ENCODE results near the gene TMEM218. TPM values are rescaled to one million over a fixed set of nuclear protein-coding genes. Genes with fewer than 3 reads are reported as not detected.
"Not testable (repeated sequence)": the region's sequence is repeated elsewhere in the genome, so short reads cannot be mapped to it uniquely, and the experiment has no call there.

The TMEM218 gene
- total and polyA plus RNA-seq, 4 donors: 9.9 to 34.7 (median 24.4) TPM

DNA sequence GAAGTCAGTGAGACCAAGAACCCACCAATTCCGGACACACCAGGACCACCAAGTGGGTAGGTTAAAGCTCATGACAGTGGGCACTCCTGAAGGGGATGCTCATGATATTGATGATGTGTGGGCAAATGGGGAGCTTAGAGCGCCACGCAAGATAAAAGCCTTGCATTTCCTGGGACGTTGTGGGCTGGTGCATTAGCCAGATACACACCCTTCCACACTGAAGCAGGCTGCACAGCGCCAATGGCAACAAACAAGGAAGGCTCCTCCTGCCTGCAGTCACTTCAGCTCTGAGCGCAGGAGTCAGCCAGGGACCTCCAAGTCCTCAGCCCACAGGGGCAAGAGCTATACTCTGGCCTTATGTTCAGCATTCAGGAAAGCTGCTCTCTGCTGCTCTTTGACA is 20.6 kb downstream of the TMEM218 start:
- Histone ChIP-seq H3K4me1 (ENCODE audit: control insufficient read depth in 1 of 2, insufficient read depth in 2 of 2, low read length in 2 of 2) (peaks cover 0 to 3% of the 10 kb centered on the region in 2 donors), H3K36me3 (ENCODE audit: control insufficient read depth in 1 of 2, insufficient read depth in 2 of 2, low read length in 1 of 2) (no peaks in the 10 kb centered on the region), H3K27me3 (ENCODE audit: control insufficient read depth in 1 of 2, insufficient read depth in 2 of 2, low read length in 1 of 2) (no peaks in the 10 kb centered on the region), H3K9me3 (ENCODE audit: control insufficient read depth, low read length) (no peaks in the 10 kb centered on the region), H3K27ac (ENCODE audit: low read depth in 1 of 2, low read length in 2 of 2) (no peak overlapping the region), H3K4me3 (ENCODE audit: low read length in 2 of 2) (no peak overlapping the region)
- ATAC-seq (ENCODE audit: low FRiP score): no peak
- intact Hi-C loops (cut with DNase I): no loop called here
- WGBS, 2 donors: 73 to 78% methylated on average over 6 of the region's 6 CpGs
- DNase-seq: no peak

GRCh38 chr11:125090151-125090550 is 21.3 kb downstream of the TMEM218 start:
- ATAC-seq (ENCODE audit: low FRiP score); intact Hi-C loops (cut with DNase I): not testable (repeated sequence)
- 69 to 80% methylated on average over 10 of the region's 10 CpGs for WGBS, 2 donors

DNA sequence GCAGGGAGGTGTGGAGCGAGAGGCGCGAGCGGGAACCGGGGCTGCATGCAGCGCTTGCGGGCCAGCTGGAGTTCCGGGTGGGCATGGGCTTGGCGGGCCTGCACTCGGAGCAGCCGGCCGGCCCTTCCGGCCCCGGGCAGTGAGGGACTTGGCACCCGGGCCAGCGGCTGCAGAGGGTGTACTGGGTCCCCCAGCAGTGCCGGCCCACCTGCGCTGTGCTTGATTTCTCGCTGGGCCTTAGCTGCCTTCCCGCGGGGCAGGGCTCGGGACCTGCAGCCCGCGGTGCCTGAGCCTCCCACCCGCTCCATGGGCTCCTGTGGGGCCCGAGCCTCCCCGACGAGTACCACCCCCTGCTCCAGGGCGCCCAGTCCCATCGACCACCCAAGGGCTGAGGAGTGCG is 21.9 kb downstream of the TMEM218 start:
- DNase-seq: peak in 1 of 2 donors; percentile 71
- H3K4me3 ChIP-seq (ENCODE audit: low read length in 2 of 2); intact Hi-C loops (cut with DNase I); H3K27ac ChIP-seq (ENCODE audit: low read depth in 1 of 2, low read length in 2 of 2); H3K27me3 ChIP-seq (ENCODE audit: control insufficient read depth in 1 of 2, insufficient read depth in 2 of 2, low read length in 1 of 2); H3K36me3 ChIP-seq (ENCODE audit: control insufficient read depth in 1 of 2, insufficient read depth in 2 of 2, low read length in 1 of 2); H3K9me3 ChIP-seq (ENCODE audit: control insufficient read depth, low read length); H3K4me1 ChIP-seq (ENCODE audit: control insufficient read depth in 1 of 2, insufficient read depth in 2 of 2, low read length in 2 of 2); ATAC-seq (ENCODE audit: low FRiP score): not testable (repeated sequence)
- 93 to 95% methylated on average over 23 to 31 of the region's 31 CpGs for WGBS, 2 donors

More at GRCh38 chr11:125090151-125090550, 21.3 kb downstream of the TMEM218 start:
- H3K4me3 ChIP-seq (ENCODE audit: low read length in 2 of 2); H3K9me3 ChIP-seq (ENCODE audit: control insufficient read depth, low read length); H3K27ac ChIP-seq (ENCODE audit: low read depth in 1 of 2, low read length in 2 of 2); H3K27me3 ChIP-seq (ENCODE audit: control insufficient read depth in 1 of 2, insufficient read depth in 2 of 2, low read length in 1 of 2); H3K36me3 ChIP-seq (ENCODE audit: control insufficient read depth in 1 of 2, insufficient read depth in 2 of 2, low read length in 1 of 2); DNase-seq; H3K4me1 ChIP-seq (ENCODE audit: control insufficient read depth in 1 of 2, insufficient read depth in 2 of 2, low read length in 2 of 2): not testable (repeated sequence)

DNA sequence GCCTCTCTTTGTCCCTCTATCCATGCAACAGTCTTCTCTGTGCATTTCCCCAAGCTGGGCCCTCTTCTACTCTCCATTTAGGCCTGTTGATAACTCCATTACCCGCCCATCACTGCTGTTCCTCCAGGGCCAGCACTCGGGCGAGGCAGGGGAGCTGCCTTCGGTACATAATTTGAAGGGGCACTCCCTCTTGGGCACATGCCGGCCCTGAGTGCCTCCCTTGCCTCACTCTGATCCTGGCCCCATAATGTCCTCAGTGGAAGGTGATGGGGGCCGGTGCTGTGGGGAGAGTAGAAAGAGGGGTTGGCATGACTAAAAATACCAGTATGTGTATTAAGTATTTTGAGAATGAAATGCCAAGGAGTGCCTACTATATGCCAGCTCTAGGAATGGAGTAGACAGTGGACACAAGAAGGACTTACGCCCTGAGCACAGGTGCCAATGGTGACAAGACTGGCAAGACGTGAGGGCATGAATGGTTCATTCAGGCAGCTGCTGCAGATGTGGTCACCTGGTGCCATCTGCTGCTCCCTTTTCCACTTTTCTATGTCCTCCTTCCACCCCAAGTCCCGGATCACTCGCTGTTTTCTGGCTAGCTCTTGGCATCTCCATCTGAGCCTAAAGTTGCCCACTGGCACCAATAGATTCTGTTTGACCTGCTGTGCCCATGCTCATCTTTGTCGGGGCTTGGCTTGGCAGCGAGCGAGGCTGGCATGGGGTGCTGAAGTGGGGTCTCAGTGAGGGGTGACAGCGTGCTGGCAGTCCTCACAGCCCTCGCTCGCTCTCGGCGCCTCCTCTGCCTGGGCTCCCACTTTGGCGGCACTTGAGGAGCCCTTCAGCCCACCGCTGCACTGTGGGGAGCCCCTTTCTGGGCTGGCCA is 22.6 kb downstream of the TMEM218 start:
- Histone ChIP-seq H3K9me3 (ENCODE audit: control insufficient read depth, low read length) (no peaks in the 10 kb centered on the region), H3K4me3 (ENCODE audit: low read length in 2 of 2) (no peak overlapping the region), H3K27ac (ENCODE audit: low read depth in 1 of 2, low read length in 2 of 2) (no peak overlapping the region), H3K4me1 (ENCODE audit: control insufficient read depth in 1 of 2, insufficient read depth in 2 of 2, low read length in 2 of 2) (peaks cover 0 to 3% of the 10 kb centered on the region in 2 donors), H3K27me3 (ENCODE audit: control insufficient read depth in 1 of 2, insufficient read depth in 2 of 2, low read length in 1 of 2) (no peaks in the 10 kb centered on the region), H3K36me3 (ENCODE audit: control insufficient read depth in 1 of 2, insufficient read depth in 2 of 2, low read length in 1 of 2) (no peaks in the 10 kb centered on the region)
- DNase-seq (peak in 1 of 2 donors; percentile 24), ATAC-seq (ENCODE audit: low FRiP score) (no peak)
- intact Hi-C loops (cut with DNase I): no loop called here
- WGBS, 2 donors: 80 to 87% methylated on average over 15 to 20 of the region's 20 CpGs

DNA sequence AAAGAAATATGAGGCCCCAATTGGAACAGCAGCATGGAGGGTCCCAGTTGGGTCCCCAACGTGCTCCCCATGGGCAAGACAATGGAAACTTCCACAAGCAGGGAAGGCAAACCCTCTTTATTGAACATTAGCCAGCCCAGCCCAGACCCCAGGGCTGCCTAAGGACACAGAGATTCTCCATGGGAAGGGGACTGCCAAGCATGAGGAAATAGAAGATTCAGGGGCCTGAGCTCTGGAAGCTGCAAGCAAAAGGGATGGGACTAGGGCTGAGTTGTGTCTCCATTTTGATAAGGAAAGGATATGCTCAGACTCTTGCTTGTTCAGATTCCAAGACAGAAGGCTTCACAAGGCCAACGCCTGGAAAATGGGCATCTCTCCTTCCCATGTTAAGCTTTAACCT is 23.3 kb downstream of the TMEM218 start:
- Histone ChIP-seq H3K27ac (ENCODE audit: low read depth in 1 of 2, low read length in 2 of 2) (no peak overlapping the region), H3K4me1 (ENCODE audit: control insufficient read depth in 1 of 2, insufficient read depth in 2 of 2, low read length in 2 of 2) (peaks cover 0 to 3% of the 10 kb centered on the region in 2 donors), H3K27me3 (ENCODE audit: control insufficient read depth in 1 of 2, insufficient read depth in 2 of 2, low read length in 1 of 2) (no peaks in the 10 kb centered on the region), H3K4me3 (ENCODE audit: low read length in 2 of 2) (no peak overlapping the region), H3K9me3 (ENCODE audit: control insufficient read depth, low read length) (no peaks in the 10 kb centered on the region), H3K36me3 (ENCODE audit: control insufficient read depth in 1 of 2, insufficient read depth in 2 of 2, low read length in 1 of 2) (no peaks in the 10 kb centered on the region)
- DNase-seq (no peak), ATAC-seq (ENCODE audit: low FRiP score) (no peak)
- WGBS, 2 donors: 82 to 83% methylated on average over 2 of the region's 2 CpGs
- intact Hi-C loops (cut with DNase I): no loop called here

DNA sequence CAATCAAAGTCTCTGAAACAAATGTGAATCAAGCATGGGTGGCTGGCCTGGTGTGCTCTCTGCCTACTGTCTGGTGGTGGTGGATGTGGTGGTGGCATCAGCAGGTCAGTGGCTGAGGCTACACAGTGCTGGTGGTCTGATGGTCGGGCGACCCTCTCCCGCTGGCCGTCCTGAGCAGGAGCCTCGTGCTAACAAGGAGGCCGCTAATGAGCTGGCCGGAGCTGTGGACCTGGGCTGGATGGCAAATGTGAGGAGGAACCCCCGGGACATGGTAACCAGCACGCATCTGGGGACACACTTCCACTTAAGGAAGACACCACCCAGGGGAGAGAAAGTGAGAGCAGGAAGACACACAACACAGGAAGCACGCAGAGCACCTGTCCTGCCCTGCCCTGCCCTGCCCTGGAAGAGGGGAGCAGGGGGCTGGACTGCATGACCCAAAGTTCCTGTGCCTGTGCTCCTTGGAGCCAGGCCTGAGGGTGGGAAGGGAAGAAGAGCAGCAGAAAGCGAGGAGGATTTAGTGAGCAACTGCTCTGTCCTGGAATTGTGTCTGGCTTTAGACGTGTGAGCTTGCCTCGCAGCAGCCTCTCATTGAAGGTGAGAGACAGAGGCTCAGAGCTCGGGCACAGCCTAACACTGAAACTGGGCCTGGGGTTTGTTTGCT is 24.7 kb downstream of the TMEM218 start:
- WGBS, 2 donors: 83 to 84% methylated on average over 14 of the region's 14 CpGs
- Histone ChIP-seq H3K4me1 (ENCODE audit: control insufficient read depth in 1 of 2, insufficient read depth in 2 of 2, low read length in 2 of 2) (peaks cover 0 to 3% of the 10 kb centered on the region in 2 donors), H3K27me3 (ENCODE audit: control insufficient read depth in 1 of 2, insufficient read depth in 2 of 2, low read length in 1 of 2) (no peaks in the 10 kb centered on the region), H3K36me3 (ENCODE audit: control insufficient read depth in 1 of 2, insufficient read depth in 2 of 2, low read length in 1 of 2) (no peaks in the 10 kb centered on the region), H3K4me3 (ENCODE audit: low read length in 2 of 2) (no peak overlapping the region), H3K27ac (ENCODE audit: low read depth in 1 of 2, low read length in 2 of 2) (no peak overlapping the region), H3K9me3 (ENCODE audit: control insufficient read depth, low read length) (no peaks in the 10 kb centered on the region)
- intact Hi-C loops (cut with DNase I): no loop called here
- ATAC-seq (ENCODE audit: low FRiP score): no peak
- no peak for DNase-seq

- no peak for ATAC-seq (ENCODE audit: low FRiP score)
- H3K27ac ChIP-seq (ENCODE audit: low read depth in 1 of 2, low read length in 2 of 2): no peak overlapping the region
- WGBS, 2 donors: 78 to 79% methylated on average over 20 of the region's 20 CpGs
- H3K4me1 ChIP-seq (ENCODE audit: control insufficient read depth in 1 of 2, insufficient read depth in 2 of 2, low read length in 2 of 2): no peaks in the 10 kb centered on the region
- no peak for DNase-seq
- no peaks in the 10 kb centered on the region for H3K27me3 ChIP-seq (ENCODE audit: control insufficient read depth in 1 of 2, insufficient read depth in 2 of 2, low read length in 1 of 2)
- no peaks in the 10 kb centered on the region for H3K36me3 ChIP-seq (ENCODE audit: control insufficient read depth in 1 of 2, insufficient read depth in 2 of 2, low read length in 1 of 2)
- H3K9me3 ChIP-seq (ENCODE audit: control insufficient read depth, low read length): no peaks in the 10 kb centered on the region
- no peak overlapping the region for H3K4me3 ChIP-seq (ENCODE audit: low read length in 2 of 2)
- intact Hi-C loops (cut with DNase I): no loop called here
Observed at GRCh38 chr11:125085301-125086081, 25.9 kb downstream of the TMEM218 start.

DNA sequence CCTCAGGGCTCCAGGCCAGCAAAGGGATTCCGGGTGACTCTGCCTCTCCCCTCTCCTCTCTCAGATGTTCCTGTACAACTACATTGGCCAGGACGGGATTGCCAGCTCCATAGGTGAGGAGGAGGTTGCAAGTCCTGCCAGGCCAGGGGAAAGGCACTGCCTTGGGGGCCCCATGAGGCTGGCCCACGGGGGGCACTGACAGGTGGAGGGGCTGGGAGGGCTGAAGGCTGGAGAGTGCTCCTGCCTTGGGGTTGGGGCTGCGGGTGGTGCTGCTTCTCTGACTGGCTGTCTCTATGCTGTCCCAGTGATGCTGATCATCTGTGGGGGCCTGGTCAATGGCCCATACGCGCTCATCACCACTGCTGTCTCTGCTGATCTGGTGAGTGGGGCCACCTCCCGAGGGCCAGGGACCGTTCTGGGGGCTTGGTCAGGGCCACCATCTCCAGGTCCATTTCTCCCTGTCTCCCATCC is 26.6 kb downstream of the TMEM218 start:
- ATAC-seq (ENCODE audit: low FRiP score) (no peak), DNase-seq (no peak)
- intact Hi-C loops (cut with DNase I): no loop called here
- Histone ChIP-seq H3K36me3 (ENCODE audit: control insufficient read depth in 1 of 2, insufficient read depth in 2 of 2, low read length in 1 of 2) (no peaks in the 10 kb centered on the region), H3K27ac (ENCODE audit: low read depth in 1 of 2, low read length in 2 of 2) (no peak overlapping the region), H3K4me1 (ENCODE audit: control insufficient read depth in 1 of 2, insufficient read depth in 2 of 2, low read length in 2 of 2) (no peaks in the 10 kb centered on the region), H3K9me3 (ENCODE audit: control insufficient read depth, low read length) (no peaks in the 10 kb centered on the region), H3K27me3 (ENCODE audit: control insufficient read depth in 1 of 2, insufficient read depth in 2 of 2, low read length in 1 of 2) (no peaks in the 10 kb centered on the region), H3K4me3 (ENCODE audit: low read length in 2 of 2) (no peak overlapping the region)
- WGBS, 2 donors: 87% methylated on average over 5 to 8 of the region's 8 CpGs
